ENCODE results near the gene CD59.

DNA sequence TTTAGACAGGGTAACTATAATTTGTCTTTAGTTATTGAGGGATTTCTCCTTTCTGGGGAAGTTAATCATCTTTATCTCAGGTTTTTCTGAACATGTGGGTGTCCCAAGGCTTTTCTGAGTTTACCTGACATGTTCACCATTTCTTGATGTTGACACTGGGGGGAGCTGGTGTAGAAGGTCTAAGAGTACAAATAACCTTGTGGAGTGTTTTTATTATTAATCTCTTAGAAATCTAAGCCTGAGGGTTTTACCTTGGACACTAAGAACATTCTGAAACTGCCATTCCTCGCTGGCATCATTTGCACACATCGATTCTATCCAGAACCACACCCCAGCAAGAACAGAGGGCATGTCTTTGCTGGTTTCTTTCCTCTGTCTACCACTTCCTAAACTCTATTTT, 20.0 kb downstream of the CD59 start:
- TF ChIP-seq ZFP30 (CRISPR knock-in tag; IDR thresholded peaks at IDR 0.05; ENCODE audit: borderline replicate concordance): no peak
- TF ChIP-seq, protein P1, sequence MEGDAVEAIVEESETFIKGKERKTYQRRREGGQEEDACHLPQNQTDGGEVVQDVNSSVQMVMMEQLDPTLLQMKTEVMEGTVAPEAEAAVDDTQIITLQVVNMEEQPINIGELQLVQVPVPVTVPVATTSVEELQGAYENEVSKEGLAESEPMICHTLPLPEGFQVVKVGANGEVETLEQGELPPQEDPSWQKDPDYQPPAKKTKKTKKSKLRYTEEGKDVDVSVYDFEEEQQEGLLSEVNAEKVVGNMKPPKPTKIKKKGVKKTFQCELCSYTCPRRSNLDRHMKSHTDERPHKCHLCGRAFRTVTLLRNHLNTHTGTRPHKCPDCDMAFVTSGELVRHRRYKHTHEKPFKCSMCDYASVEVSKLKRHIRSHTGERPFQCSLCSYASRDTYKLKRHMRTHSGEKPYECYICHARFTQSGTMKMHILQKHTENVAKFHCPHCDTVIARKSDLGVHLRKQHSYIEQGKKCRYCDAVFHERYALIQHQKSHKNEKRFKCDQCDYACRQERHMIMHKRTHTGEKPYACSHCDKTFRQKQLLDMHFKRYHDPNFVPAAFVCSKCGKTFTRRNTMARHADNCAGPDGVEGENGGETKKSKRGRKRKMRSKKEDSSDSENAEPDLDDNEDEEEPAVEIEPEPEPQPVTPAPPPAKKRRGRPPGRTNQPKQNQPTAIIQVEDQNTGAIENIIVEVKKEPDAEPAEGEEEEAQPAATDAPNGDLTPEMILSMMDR (IDR thresholded peaks at IDR 0.05 in 2 of 3, conservative IDR thresholded peaks at IDR 0.05 in 1 of 3; ENCODE audit: insufficient read depth in 2 of 3, low read depth in 1 of 3, low read length in 3 of 3): peak; percentile 54 to 66 (median 55); a peak in 4 of 6 replicates
- TF ChIP-seq ELF1 (tag; IDR thresholded peaks at IDR 0.05): no peak

Data from K562 (cell line).